K562 (cell line): Measurements from ENCODE around the gene WNT7A. TPM values are rescaled to one million over a fixed set of nuclear protein-coding genes. Genes with fewer than 3 reads are reported as not detected.
A peak's percentile ranks its signal among the peaks of the same experiment; 100 is the strongest.

Source experiments
- ASH1L ChIP-seq: fragments of 450-650 bp; IDR thresholded peaks from 2 replicates; pipeline ENCODE4 v1.6.1; 2018; ENCODE audit warnings: borderline replicate concordance, mild to moderate bottlenecking, low read depth; ENCODE audit not compliant: partially characterized antibody
- FOXM1 ChIP-seq, 2 experiments: fragments of 450-650 bp in 1 of 2; sonication (generic) in 1 of 2; formaldehyde crosslinking in 1 of 2; IDR thresholded peaks; 2 replicates each; pipeline versions ENCODE4 v1.6.1 to v1.9.0; 2017 to 2022; ENCODE audit warnings: low read depth in 2 of 2, mild to moderate bottlenecking in 2 of 2, missing genetic modification reagents in 1 of 2, moderate library complexity in 1 of 2
- GATA2 ChIP-seq: sonication (generic); formaldehyde crosslinking; IDR thresholded peaks from 2 replicates; pipeline ENCODE4 v1.4.0; 2020; ENCODE audit warnings: mild to moderate bottlenecking, missing genetic modification reagents
- GATAD2A ChIP-seq: fragments of 450-650 bp; IDR thresholded peaks from 2 replicates; pipeline ENCODE4 v1.6.1; 2017
- HDAC2 ChIP-seq: fragments of 450-650 bp; IDR thresholded peaks from 2 replicates; pipeline ENCODE4 v1.6.1; 2016; ENCODE audit warnings: mild to moderate bottlenecking
- JUNB ChIP-seq: fragments of 450-650 bp; formaldehyde crosslinking; conservative IDR thresholded peaks from 2 replicates; pipeline ENCODE4 v1.4.0; 2020; ENCODE audit warnings: mild to moderate bottlenecking
- NR4A1 ChIP-seq, 2 experiments: fragments of 250-450 bp in 1 of 2; fragments of 450-650 bp in 1 of 2; sonication (Bioruptor Pico) in 1 of 2; IDR thresholded peaks; 2 replicates each; pipeline versions ENCODE4 v1.4.0 to v1.6.1; 2016 to 2020; ENCODE audit warnings: mild to moderate bottlenecking in 2 of 2, missing compliant biosample characterization in 1 of 2, missing genetic modification characterization in 1 of 2, moderate library complexity in 1 of 2
- POU5F1 ChIP-seq: fragments of 150-350 bp; IDR thresholded peaks from 2 replicates; pipeline ENCODE4 v1.6.1; 2014; ENCODE audit warnings: borderline replicate concordance, low read length, low read depth, mild to moderate bottlenecking; ENCODE audit not compliant: partially characterized antibody
- SAP30 ChIP-seq: fragments of 200-600 bp; sonication (generic); IDR thresholded peaks from 2 replicates; pipeline ENCODE4 v1.6.1; 2012; ENCODE audit warnings: borderline replicate concordance, low read depth, mild to moderate bottlenecking, moderate library complexity, low read length, control low read depth, inconsistent platforms; ENCODE audit not compliant: insufficient read depth, poor library complexity, severe bottlenecking
- YBX1 ChIP-seq: fragments of 450-650 bp; IDR thresholded peaks from 2 replicates; pipeline ENCODE4 v1.7.1; 2016; ENCODE audit warnings: mild to moderate bottlenecking
- ZNF224 ChIP-seq: sonication (generic); formaldehyde crosslinking; IDR thresholded peaks from 2 replicates; pipeline ENCODE4 v1.8.0; 2022; ENCODE audit warnings: mild to moderate bottlenecking, missing genetic modification reagents
- ZNF239 ChIP-seq: fragments of 250-450 bp; sonication (Bioruptor Pico); IDR thresholded peaks from 2 replicates; pipeline ENCODE4 v1.4.0; 2020; ENCODE audit warnings: mild to moderate bottlenecking
- polyA plus RNA-seq, 8 experiments: library from polyadenylated mRNA; depleted of rRNA in 4 of 8; stranded (reverse) in 5 of 8; unstranded in 3 of 8; fragments of >200 nt; fragmentation: Nextera tagmentation in 2 of 8; fragmentation: Illumina TruSeq in 1 of 8; extraction: Ambion mirVana in 2 of 8; extraction: Trizol in 1 of 8; gene quantifications; 2 replicates each; pipeline versions ENCODE4 v1.2.1 to v1.2.3, GENCODE V29; 2011 to 2014; ENCODE audit warnings: inconsistent platforms in 1 of 8, missing spikeins in 1 of 8
- total RNA-seq, 7 experiments: library from RNA; depleted of rRNA in 6 of 7; stranded (reverse); fragments of >200 nt in 6 of 7; fragmentation: Illumina TruSeq in 2 of 7; extraction: Trizol in 2 of 7; gene quantifications; 2 replicates each; pipeline versions ENCODE4 v1.2.1 to v1.2.3, GENCODE V29; 2011 to 2021; ENCODE audit warnings: low replicate concordance in 1 of 7
- TF ChIP-seq, protein P1 (sequence below), 2 experiments: fragments of 450-650 bp; IDR thresholded peaks; 2 replicates each; pipeline ENCODE4 v1.6.1; 2016
- TF ChIP-seq, protein P2 (sequence below): fragments of 250-450 bp; sonication (Bioruptor Pico); IDR thresholded peaks from 2 replicates; pipeline ENCODE4 v1.6.1; 2021; ENCODE audit warnings: mild to moderate bottlenecking
- TF ChIP-seq, protein P3 (sequence below): IDR thresholded peaks from 3 replicates; pipeline ENCODE4 v1.6.1; 2011; ENCODE audit warnings: borderline replicate concordance, mild to moderate bottlenecking; ENCODE audit not compliant: insufficient read length, insufficient read depth
- TF ChIP-seq, protein P4 (sequence below): sonication (generic); formaldehyde crosslinking; IDR thresholded peaks from 2 replicates; pipeline ENCODE4 v1.8.0; 2022; ENCODE audit warnings: missing genetic modification reagents, mild to moderate bottlenecking, moderate library complexity, borderline replicate concordance
- TF ChIP-seq, protein P5 (sequence below): IDR thresholded peaks from 2 replicates; pipeline ENCODE4 v1.6.1; 2014; ENCODE audit warnings: antibody characterized with exemption

The WNT7A gene
- total and polyA plus RNA-seq, 9 of the 15 experiments (the other 6 are each of a cell fraction or from before 2014, with no cell fraction given) = 0.03 TPM; not detected in 8

DNA sequence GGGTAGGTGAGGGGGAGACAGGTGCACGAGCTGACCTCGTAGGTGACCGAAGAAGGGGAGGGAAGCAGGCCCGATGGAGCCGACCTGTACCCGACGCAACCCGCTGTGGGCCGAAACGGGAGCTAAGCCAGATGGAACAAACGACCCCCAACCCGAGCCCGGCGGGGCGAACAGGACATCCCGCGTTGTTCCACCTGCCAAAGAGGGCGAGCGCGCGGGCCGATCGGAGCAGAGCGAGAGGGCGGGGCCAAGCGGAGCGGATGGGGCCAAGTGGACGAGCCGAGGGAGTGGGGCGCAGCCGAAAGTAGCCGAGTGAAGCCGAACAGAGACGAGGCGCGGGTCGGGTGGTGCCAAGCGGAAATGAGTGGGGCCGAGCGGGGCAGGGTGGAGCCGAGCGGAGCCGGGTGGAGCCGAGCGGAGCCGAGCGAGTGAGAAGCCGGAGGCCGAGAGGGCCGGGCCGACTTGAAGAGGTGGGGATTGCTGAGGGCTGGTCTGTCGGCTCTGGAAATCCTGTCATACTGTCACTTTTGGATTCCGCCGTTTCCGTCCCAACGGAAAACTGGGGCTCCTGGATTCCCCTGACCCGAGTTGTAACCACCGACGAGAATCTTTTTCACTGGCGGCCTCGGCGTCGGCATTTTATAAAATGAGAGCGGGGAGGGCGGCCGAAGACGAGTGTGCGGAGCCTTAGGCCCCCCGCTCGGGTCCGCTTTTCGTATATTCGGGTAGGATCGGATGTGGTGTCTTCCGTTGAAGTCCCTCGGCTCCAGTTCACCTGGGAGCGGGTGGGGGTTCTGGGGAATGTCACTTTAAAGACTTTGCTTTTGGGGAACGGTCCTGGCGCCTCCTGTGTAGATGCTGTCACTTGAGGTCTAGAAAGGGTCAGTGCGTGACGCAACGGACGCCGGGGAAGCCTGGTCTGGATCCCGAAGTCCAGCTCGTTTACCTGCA is 15.6 kb upstream of the WNT7A start (continued):
- TF ChIP-seq, protein P1, sequence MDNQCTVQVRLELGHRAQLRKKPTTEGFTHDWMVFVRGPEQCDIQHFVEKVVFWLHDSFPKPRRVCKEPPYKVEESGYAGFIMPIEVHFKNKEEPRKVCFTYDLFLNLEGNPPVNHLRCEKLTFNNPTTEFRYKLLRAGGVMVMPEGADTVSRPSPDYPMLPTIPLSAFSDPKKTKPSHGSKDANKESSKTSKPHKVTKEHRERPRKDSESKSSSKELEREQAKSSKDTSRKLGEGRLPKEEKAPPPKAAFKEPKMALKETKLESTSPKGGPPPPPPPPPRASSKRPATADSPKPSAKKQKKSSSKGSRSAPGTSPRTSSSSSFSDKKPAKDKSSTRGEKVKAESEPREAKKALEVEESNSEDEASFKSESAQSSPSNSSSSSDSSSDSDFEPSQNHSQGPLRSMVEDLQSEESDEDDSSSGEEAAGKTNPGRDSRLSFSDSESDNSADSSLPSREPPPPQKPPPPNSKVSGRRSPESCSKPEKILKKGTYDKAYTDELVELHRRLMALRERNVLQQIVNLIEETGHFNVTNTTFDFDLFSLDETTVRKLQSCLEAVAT (IDR thresholded peaks at IDR 0.05) = no peak
- no peak for TF ChIP-seq POU5F1
- TF ChIP-seq, protein P2, sequence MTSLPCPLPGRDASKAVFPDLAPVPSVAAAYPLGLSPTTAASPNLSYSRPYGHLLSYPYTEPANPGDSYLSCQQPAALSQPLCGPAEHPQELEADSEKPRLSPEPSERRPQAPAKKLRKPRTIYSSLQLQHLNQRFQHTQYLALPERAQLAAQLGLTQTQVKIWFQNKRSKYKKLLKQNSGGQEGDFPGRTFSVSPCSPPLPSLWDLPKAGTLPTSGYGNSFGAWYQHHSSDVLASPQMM (CRISPR knock-in tag) = no peak
- TF ChIP-seq ZNF224 (CRISPR knock-in tag) = no peak
- TF ChIP-seq, protein P3, sequence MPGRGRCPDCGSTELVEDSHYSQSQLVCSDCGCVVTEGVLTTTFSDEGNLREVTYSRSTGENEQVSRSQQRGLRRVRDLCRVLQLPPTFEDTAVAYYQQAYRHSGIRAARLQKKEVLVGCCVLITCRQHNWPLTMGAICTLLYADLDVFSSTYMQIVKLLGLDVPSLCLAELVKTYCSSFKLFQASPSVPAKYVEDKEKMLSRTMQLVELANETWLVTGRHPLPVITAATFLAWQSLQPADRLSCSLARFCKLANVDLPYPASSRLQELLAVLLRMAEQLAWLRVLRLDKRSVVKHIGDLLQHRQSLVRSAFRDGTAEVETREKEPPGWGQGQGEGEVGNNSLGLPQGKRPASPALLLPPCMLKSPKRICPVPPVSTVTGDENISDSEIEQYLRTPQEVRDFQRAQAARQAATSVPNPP = no peak
- TF ChIP-seq YBX1 = no peak
- TF ChIP-seq ZNF239 (CRISPR knock-in tag) = no peak
- TF ChIP-seq GATA2 (CRISPR knock-in tag) = no peak
- TF ChIP-seq, protein P4, sequence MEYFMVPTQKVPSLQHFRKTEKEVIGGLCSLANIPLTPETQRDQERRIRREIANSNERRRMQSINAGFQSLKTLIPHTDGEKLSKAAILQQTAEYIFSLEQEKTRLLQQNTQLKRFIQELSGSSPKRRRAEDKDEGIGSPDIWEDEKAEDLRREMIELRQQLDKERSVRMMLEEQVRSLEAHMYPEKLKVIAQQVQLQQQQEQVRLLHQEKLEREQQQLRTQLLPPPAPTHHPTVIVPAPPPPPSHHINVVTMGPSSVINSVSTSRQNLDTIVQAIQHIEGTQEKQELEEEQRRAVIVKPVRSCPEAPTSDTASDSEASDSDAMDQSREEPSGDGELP (CRISPR knock-in tag) = peak; percentile 42; the same call in 1 of the 2 replicates
- TF ChIP-seq ASH1L = no peak
- TF ChIP-seq JUNB = no peak
- TF ChIP-seq GATAD2A = peak; percentile 90
- TF ChIP-seq FOXM1 (IDR thresholded peaks at IDR 0.05; ENCODE audit: low read depth) = no peak
- 0 out of 2 replicates have a peak, but pooled peaks have one; percentile 24 for TF ChIP-seq FOXM1 (CRISPR knock-in tag; IDR thresholded peaks at IDR 0.05; ENCODE audit: low read depth)
- TF ChIP-seq NR4A1 (CRISPR knock-in tag; IDR thresholded peaks at IDR 0.05) = no peak
- TF ChIP-seq NR4A1 (tag; IDR thresholded peaks at IDR 0.05) = 0 out of 2 replicates have a peak, but pooled peaks have one; percentile 53
- TF ChIP-seq, protein P5, sequence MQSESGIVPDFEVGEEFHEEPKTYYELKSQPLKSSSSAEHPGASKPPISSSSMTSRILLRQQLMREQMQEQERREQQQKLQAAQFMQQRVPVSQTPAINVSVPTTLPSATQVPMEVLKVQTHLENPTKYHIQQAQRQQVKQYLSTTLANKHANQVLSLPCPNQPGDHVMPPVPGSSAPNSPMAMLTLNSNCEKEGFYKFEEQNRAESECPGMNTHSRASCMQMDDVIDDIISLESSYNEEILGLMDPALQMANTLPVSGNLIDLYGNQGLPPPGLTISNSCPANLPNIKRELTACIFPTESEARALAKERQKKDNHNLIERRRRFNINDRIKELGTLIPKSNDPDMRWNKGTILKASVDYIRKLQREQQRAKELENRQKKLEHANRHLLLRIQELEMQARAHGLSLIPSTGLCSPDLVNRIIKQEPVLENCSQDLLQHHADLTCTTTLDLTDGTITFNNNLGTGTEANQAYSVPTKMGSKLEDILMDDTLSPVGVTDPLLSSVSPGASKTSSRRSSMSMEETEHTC = no peak
- no peak for TF ChIP-seq SAP30
- no peak for TF ChIP-seq HDAC2
